ENCODE results near the gene TXK.

DNA sequence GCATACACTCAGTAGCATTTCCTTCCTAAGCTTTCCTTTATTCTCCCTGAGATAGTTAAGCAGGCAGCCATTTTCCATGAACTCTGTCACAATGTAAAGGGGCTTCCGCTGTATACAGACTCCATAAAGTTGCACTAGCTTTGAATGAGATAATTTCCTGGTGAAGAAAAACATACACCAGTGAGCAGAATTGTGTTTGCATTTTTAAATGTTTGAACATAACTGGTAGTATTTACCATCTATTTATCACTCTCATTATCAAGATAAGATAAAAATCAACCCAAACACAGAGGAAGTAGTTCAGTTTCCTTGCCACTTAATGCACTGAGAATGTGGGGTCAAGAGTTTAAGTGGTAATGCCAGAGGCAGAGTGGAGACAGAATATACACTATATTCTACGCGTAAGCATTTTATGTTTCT lies 54.1 kb downstream of the TXK start:
- TF ChIP-seq POLR2A (IDR thresholded peaks at IDR 0.05) (no peak), CTCF (IDR thresholded peaks at IDR 0.05) (no peak)
